ENCODE data around the gene ABHD3.
"Not testable (repeated sequence)": the region's sequence is repeated elsewhere in the genome, so short reads cannot be mapped to it uniquely, and the experiment has no call there.

Gene ABHD3

DNA sequence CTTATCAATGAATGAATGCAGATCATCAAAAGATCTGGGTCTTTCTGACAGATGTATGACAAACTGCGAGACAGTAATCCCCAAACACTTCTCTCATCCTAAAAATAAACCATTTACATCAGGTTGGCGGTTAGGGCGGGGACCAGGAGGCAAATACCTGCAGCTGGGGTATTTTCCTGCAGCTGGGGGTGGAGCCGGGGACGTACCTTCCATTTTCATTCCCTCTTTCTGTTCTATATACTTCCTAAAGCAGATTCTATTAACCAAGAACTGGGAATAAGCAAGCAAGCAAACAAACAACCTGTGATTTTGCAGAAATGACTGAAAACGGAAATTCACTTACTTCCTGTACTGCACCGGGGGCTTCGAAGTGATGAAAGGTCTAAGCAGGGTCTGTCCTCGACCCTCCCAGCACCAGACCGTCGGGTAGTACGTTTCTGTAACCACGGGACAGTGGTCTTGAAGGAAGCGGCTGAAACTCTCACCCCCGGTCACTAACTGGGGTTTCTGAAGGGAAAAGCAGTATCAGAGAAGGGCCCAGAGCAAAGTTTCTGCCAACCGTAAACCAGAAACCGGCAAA lies 1.2 kb downstream of the ABHD3 start:
- DNase-seq (ENCODE audit: low spot score): no peak

- DNase-seq (ENCODE audit: low spot score): peak; percentile 51
Measured at GRCh38 chr18:21702602-21703001, 2.0 kb downstream of the ABHD3 start.

DNA sequence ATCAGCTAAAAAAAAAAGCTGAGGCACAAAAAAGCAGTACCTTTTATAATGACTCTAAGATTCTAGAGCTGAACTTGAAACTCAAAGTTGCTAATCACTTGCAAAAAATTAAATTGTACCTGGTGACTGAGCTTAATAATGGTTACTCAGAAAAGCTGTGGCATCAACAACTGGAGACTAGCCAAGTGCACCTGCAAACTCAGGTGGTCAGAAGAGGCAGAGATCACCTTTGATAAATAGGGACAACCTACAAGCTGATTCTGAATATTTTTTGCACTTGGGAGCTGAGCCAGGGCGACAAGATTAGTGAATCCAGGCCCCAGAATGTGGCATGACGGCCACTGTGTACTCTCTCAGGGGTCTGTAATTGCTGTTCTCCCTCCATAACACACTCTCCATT lies 3.0 kb downstream of the ABHD3 start:
- DNase-seq (ENCODE audit: low spot score): no peak

GRCh38 chr18:21700528-21701075 lies 4.0 kb downstream of the ABHD3 start:
- no peak for DNase-seq (ENCODE audit: low spot score)

DNA sequence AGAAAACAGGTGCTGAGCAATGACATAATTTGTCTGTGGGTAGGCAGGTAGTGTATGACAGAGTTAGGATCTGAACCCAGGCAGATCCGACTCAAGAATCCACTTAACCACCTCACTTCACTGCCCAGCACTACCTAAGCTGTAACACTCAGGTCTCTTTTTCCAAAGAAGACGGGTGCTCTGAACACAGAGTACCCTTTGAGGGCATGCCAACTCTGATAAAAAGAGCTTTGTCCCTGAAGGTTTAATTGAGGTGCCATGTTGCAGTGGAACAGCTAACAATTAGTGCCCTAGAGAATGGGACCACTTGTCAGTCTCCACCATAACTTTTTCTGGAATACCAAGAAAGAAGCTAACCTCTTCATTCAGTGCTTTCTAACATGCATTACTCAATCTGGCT lies 11.3 kb downstream of the ABHD3 start:
- DNase-seq (ENCODE audit: low spot score): no peak

DNA sequence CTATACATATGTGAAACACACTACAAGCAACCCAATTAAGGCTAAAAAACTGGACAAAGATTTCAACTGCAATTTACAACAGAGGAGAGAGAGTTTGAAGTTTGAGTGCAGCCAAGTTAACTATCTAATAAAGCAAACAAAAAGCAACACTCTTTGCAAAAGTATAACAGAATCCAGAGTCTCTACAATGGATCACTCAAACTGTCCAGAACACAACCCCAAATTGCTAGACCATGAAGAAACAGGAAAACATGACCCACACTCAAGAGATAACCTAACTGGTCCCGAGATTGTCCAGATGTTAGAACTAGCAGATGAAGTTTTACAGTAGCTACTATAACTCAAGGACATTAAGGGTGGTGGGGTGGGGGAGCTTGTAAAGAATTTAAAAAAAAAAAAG lies 14.8 kb downstream of the ABHD3 start:
- DNase-seq (ENCODE audit: low spot score): no peak

DNA sequence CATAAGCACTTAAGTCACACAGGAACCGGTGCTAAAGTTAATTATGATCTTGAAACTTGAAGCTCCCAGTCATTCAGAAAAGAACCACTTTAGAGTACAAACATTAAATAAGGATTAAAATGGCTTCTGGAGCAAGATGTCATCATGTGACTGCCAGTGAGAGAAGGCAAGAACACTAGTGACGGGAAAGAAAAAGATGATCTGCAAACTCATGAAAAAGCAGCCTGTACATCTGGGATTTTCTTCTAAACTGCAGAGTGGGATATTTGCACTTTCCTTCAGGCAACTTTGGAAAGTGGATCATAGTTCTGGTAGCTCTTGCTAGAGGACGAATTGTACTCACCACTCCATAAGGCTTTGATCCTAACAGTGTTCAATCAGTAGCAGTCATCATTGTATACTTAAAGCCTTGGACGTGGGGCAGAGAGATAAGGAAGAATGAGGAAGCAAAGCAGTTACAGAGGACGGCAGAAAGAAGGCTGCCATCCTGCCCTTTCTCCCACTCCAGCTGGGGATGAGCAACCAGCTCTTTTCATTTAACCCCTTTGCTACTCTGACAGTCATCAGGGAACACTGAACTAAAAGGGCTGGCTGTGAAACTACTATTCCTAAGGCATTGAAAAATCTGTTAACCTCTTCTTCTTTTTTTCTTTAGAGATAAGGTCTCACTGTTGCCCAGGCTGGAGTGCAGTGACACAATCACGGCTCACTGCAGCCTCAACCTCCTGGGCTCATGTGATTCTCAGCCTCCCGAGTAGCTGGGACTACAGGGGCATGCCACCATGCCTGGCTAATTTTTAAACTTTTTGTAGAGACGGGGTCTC lies 18.1 kb downstream of the ABHD3 start:
- no peak for DNase-seq (ENCODE audit: low spot score)

- DNase-seq (ENCODE audit: low spot score): not testable (repeated sequence)
Measured at GRCh38 chr18:21685556-21685981, 19.0 kb downstream of the ABHD3 start.

DNA sequence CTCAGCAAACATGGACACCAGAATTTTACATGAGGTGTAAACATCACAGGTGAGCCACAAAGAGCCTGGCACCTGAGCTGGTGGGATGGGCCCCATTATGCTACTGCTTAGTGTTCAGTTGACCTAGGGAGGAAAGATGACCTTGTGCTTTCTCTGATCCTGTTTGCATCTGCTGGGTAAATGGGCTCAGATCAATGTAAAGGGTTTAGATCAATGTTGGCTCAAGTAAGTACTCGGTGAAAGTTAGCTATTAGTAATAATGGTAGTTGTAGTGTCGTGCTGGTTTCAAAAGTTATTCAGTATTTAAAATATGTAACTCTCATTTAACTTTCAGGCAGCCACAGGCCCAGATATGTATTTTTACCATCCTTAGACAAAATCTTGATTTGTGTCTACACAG lies 19.8 kb downstream of the ABHD3 start:
- DNase-seq (ENCODE audit: low spot score): no peak

DNA sequence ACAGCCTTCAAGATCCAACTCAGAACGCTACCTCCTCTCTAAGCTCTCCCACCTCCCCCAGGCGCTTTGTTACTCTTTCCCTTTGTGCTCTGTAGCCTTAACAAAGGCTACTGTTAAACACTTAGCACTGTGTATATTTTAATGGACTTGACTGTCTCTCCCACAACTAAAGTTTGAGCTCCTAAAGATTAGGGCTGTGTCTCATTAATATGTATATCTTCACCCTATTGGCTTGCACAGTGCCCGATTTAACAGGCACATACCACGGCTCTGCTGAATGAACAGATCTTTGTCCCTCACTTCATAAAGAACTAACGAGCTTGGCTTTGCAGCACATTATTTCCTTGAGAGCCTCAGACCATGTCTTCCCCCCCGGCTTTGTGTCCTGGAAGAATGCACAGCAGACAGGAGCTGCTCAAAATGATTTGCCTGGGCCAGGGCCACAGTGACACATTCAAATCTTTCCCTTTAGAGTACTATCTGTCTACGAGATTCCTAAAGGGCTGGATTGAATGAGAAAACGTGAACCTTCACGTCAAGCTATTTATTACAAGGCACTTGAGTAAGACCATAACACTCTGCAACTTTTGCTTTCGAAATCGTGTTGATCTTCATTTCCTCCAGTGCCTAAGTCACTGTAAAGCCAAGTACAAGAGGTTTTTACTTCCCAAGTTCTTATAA lies 22.1 kb downstream of the ABHD3 start:
- no peak for DNase-seq (ENCODE audit: low spot score)

DNA sequence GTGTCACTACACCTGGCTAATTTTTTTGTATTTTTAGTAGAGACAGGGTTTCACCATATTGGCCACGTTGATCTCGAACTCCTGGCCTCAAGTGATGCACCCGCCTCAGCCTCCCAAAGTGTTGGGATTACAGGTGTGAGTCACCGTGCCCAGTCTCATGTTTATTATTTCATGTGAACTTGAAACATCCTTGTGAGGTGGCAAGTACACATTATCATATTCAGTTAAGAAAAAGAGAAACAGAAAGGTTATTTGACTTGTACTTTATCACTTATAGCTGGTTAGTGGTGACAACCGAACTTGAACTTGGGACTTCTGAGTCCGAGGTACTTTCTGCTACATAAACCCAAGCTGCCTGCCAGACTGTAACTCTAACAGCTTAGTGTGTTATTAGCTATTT lies 24.4 kb downstream of the ABHD3 start:
- DNase-seq (ENCODE audit: low spot score): no peak

GRCh38 chr18:21678859-21679258 lies 25.7 kb downstream of the ABHD3 start:
- DNase-seq (ENCODE audit: low spot score): no peak

GRCh38 chr18:21675354-21675753 lies 29.2 kb downstream of the ABHD3 start:
- not testable (repeated sequence) for DNase-seq (ENCODE audit: low spot score)

- peak; percentile 23 for DNase-seq (ENCODE audit: low spot score)
Measured at GRCh38 chr18:21672521-21673267, 31.9 kb downstream of the ABHD3 start.

DNA sequence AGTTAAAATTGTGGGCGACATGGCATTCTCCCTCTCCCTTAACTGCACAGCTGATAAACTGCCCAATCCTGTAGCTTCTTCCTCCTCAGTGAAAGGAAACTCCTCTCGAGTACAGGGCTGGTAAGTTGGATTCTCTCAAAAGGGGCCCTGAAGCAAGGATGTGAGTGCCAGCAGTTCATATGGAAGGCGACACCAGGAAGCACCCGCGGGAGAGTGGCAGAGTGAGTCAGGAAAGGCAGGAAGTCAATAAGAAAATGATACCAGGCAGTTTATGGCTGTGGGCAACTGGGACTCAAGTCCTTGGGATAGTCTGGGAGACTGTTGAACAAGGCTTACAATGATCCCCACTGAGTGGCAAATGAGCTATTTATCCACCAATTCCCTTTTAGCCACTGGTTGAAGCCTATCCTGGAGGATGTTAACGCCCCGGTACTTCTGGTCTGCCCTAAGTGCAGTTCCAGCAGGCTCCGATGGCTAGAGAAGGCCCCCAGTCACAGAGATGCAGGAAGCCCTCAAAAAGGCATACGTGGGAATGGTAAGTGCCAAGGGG lies 34.8 kb downstream of the ABHD3 start:
- DNase-seq (ENCODE audit: low spot score): peak; percentile 19

DNA sequence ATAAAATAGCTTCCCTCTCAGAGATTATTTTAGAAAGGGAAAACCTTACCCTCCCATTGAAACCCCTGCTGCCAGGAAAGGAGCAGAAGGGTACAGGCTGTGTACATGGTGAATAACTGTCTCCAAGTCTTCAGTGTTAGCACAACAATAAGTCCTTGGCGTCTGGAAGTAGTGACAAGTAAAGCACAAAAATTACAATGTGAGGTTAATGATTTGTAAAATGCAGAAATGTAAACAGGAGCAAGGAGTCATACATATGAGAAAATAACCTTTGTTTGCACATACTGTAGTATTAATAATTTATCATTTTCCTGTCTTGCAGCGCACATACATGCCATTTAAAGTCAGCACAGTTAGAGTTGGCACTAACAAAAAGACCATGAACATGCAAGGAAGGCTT lies 40.5 kb downstream of the ABHD3 start:
- DNase-seq (ENCODE audit: low spot score): no peak

- no peak for DNase-seq (ENCODE audit: low spot score)
Measured at GRCh38 chr18:21663578-21663977, 41.0 kb downstream of the ABHD3 start.

DNA sequence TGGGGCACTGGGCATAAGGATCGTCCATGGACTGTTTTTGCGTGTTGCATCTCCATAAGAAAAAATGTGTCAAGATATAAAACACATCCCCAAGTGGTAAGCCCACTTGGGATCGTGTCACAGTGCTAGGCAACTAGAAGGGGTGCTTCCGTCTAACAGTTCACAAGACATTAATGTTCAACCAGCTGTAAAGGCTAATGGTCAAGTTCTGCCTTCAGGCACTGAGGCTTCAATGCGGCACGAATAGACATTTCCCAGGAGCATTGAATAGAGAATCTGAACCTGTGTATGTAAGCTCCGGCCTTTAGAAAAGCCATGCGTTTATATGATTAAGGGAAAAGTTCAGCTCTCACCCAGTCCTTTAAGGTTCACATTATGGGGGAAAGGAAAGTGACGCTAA lies 42.0 kb downstream of the ABHD3 start:
- DNase-seq (ENCODE audit: low spot score): no peak

DNA sequence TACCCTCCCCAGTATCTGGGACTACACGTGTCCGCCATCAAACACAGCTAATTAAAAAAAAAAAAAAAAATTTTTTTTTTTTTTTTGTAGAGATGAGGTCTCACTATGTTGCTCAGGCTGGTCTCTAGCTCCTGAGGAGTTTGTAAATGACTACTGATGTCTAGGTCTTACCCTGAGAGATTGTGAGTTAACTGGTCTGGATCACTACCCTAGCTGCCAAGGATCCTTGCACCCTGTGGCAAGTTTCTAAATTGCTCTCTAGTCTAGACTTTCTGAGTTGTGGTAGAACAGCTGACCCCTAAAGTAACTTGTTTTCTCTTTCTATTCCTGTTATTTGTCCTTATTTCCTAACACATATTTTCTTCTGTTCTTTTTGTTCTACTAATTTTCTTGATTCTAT lies 44.5 kb downstream of the ABHD3 start:
- no peak for DNase-seq (ENCODE audit: low spot score)

- DNase-seq (ENCODE audit: low spot score): no peak
Measured at GRCh38 chr18:21656402-21656801, 48.2 kb downstream of the ABHD3 start.

DNA sequence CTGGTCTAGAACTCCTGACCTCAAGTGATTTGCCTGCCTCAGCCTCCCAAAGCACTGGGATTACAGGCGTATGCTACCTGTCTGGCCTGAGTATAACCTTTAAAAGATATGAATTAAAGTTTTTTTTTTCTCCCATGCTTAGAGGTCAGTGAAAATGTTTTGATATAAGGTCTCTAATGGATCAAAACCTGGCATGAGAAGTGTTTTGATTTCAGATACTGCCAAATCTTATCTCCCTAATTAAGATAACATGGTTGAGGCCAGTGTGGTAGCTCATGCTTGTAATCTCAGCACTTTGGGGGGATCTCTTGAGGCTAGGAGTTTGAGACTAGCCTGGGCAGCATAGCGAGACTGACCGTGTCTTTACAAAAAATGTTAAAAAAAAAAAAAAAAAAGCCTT lies 51.2 kb downstream of the ABHD3 start:
- no peak for DNase-seq (ENCODE audit: low spot score)

GRCh38 chr18:21652073-21652472 lies 52.5 kb downstream of the ABHD3 start:
- DNase-seq (ENCODE audit: low spot score): no peak

Data from RKO (cell line).